ENCODE results near the gene FAM234A.

GRCh38 chr16:259226-259625 lies 24.6 kb downstream of the FAM234A start:
- TF ChIP-seq CTCF (conservative IDR thresholded peaks at IDR 0.05; ENCODE audit: low read length) (no peak), EZH2phosphoT487 (IDR thresholded peaks at IDR 0.05; ENCODE audit: borderline replicate concordance, low read depth, low read length) (no peak)
